Measurements from ENCODE around the gene NPFFR1. TPM values are rescaled to one million over a fixed set of nuclear protein-coding genes. Genes with fewer than 3 reads are reported as not detected.

NPFFR1 gene
- total and polyA plus RNA-seq, 4 donors, result under 0.01 TPM; not detected in 3

DNA sequence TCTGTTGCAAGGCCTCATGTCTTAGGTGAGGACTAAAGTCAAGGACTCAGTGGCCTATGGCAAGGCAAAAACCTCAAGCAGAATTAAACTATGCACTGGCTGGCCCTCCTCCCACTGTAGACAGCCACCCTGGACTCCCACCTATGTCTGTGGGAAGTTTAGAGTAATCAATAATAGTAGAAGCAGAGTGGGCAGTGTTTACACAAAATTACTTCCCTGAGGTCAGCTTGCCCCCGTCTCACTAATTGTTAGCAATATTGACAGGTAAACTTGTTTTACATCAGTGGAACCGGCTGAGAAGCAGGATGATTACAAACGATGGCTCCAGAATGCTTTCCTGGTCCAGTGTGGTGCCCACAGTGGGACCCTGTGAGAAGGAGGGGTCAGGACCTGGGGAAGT lies 27.9 kb upstream of the NPFFR1 start:
- no peaks in the 10 kb centered on the region for H3K9me3 ChIP-seq (ENCODE audit: control insufficient read depth in 4 of 4, low read length in 3 of 4)
- peaks cover 4 to 9% (median 6%) of the 10 kb centered on the region in 4 donors for H3K4me1 ChIP-seq (ENCODE audit: control insufficient read depth in 4 of 4, insufficient read depth in 4 of 4, low read length in 3 of 4)
- H3K27me3 ChIP-seq (ENCODE audit: control insufficient read depth in 4 of 4, insufficient read depth in 4 of 4, low read length in 3 of 4), result no peaks in the 10 kb centered on the region
- DNase-seq (ENCODE audit: low spot score), result no peak
- no peak overlapping the region for H3K4me3 ChIP-seq (ENCODE audit: low read depth in 1 of 3, low read length in 3 of 3)
- WGBS, result 88% methylated on average over 3 of the region's 3 CpGs
- TF ChIP-seq GABPA (IDR thresholded peaks at IDR 0.05 in 1 of 2, conservative IDR thresholded peaks at IDR 0.05 in 1 of 2), result no peak
- peaks cover 0 to 5% (median 1%) of the 10 kb centered on the region in 4 donors for H3K36me3 ChIP-seq (ENCODE audit: control insufficient read depth in 4 of 4, insufficient read depth in 3 of 4, low read depth in 1 of 4, low read length in 3 of 4)
- H3K9ac ChIP-seq (ENCODE audit: low read depth in 1 of 2, low read length in 2 of 2), result no peak overlapping the region
- no peak overlapping the region for H3K27ac ChIP-seq (ENCODE audit: low read depth in 1 of 2, low read length in 2 of 2)

GRCh38 chr10:70309661-70310060 lies 25.9 kb upstream of the NPFFR1 start:
- no peak overlapping the region for H3K4me3 ChIP-seq (ENCODE audit: low read depth in 1 of 3, low read length in 3 of 3)
- DNase-seq (ENCODE audit: low spot score), result no peak

More at GRCh38 chr10:70309661-70310060, 25.9 kb upstream of the NPFFR1 start:
- WGBS, result 95% methylated on average over 7 of the region's 7 CpGs
- TF ChIP-seq HNF4A (conservative IDR thresholded peaks at IDR 0.05) (no peak), NR2F2 (IDR thresholded peaks at IDR 0.05) (no peak), MAX (IDR thresholded peaks at IDR 0.05) (no peak), RXRA (IDR thresholded peaks at IDR 0.05) (no peak), ATF3 (IDR thresholded peaks at IDR 0.05) (no peak), JUND (IDR thresholded peaks at IDR 0.05) (no peak), REST (IDR thresholded peaks at IDR 0.05) (no peak), HNF4G (IDR thresholded peaks at IDR 0.05) (no peak), RAD21 (IDR thresholded peaks at IDR 0.05) (no peak), FOXA1 (IDR thresholded peaks at IDR 0.05) (no peak), SP1 (IDR thresholded peaks at IDR 0.05) (no peak), EGR1 (IDR thresholded peaks at IDR 0.05; ENCODE audit: low read depth in 2 of 2) (no peak), FOXA2 (IDR thresholded peaks at IDR 0.05) (no peak), YY1 (IDR thresholded peaks at IDR 0.05) (no peak)
- TF ChIP-seq, protein P1, sequence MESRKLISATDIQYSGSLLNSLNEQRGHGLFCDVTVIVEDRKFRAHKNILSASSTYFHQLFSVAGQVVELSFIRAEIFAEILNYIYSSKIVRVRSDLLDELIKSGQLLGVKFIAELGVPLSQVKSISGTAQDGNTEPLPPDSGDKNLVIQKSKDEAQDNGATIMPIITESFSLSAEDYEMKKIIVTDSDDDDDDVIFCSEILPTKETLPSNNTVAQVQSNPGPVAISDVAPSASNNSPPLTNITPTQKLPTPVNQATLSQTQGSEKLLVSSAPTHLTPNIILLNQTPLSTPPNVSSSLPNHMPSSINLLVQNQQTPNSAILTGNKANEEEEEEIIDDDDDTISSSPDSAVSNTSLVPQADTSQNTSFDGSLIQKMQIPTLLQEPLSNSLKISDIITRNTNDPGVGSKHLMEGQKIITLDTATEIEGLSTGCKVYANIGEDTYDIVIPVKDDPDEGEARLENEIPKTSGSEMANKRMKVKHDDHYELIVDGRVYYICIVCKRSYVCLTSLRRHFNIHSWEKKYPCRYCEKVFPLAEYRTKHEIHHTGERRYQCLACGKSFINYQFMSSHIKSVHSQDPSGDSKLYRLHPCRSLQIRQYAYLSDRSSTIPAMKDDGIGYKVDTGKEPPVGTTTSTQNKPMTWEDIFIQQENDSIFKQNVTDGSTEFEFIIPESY (IDR thresholded peaks at IDR 0.05), result no peak
- no peaks in the 10 kb centered on the region for H3K9me3 ChIP-seq (ENCODE audit: control insufficient read depth in 4 of 4, low read length in 3 of 4)
- no peak overlapping the region for H3K9ac ChIP-seq (ENCODE audit: low read depth in 1 of 2, low read length in 2 of 2)
- peaks cover 0 to 5% (median 1%) of the 10 kb centered on the region in 4 donors for H3K36me3 ChIP-seq (ENCODE audit: control insufficient read depth in 4 of 4, insufficient read depth in 3 of 4, low read depth in 1 of 4, low read length in 3 of 4)
- no peaks in the 10 kb centered on the region for H3K4me1 ChIP-seq (ENCODE audit: control insufficient read depth in 4 of 4, insufficient read depth in 4 of 4, low read length in 3 of 4)
- no peaks in the 10 kb centered on the region for H3K27me3 ChIP-seq (ENCODE audit: control insufficient read depth in 4 of 4, insufficient read depth in 4 of 4, low read length in 3 of 4)
- no peak overlapping the region for H3K27ac ChIP-seq (ENCODE audit: low read depth in 1 of 2, low read length in 2 of 2)
